Neural cell (in vitro differentiated cells): ENCODE measurements around the gene KCTD13.

Source experiments
- EP300 ChIP-seq: fragments of 450-650 bp; conservative IDR thresholded peaks from 2 replicates; pipeline ENCODE4 v1.6.1; 2014; ENCODE audit warnings: antibody characterized with exemption, mild to moderate bottlenecking, moderate library complexity; ENCODE audit not compliant: poor library complexity, severe bottlenecking
- EZH2 ChIP-seq: fragments of 200-600, 300-800 bp; shearing (Covaris generic), sonication (generic); IDR thresholded peaks from 2 replicates; pipeline ENCODE4 v1.6.1; 2014; ENCODE audit warnings: antibody characterized with exemption, low read length, borderline replicate concordance, mild to moderate bottlenecking; ENCODE audit not compliant: insufficient read depth, poor library complexity, severe bottlenecking
- POLR2AphosphoS5 ChIP-seq: IDR thresholded peaks from 2 replicates; pipeline ENCODE4 v1.6.1; 2012
- RAD21 ChIP-seq: fragments of 450-650 bp; conservative IDR thresholded peaks from 2 replicates; pipeline ENCODE4 v1.6.1; 2014; ENCODE audit warnings: antibody characterized with exemption, mild to moderate bottlenecking, moderate library complexity
- SMC3 ChIP-seq: fragments of 450-650 bp; conservative IDR thresholded peaks from 2 replicates; pipeline ENCODE4 v1.6.1; 2014; ENCODE audit warnings: antibody characterized with exemption, mild to moderate bottlenecking, moderate library complexity; ENCODE audit not compliant: poor library complexity
- TAF1 ChIP-seq: IDR thresholded peaks from 2 replicates; pipeline ENCODE4 v1.6.1; 2012; ENCODE audit warnings: low read depth
- TF ChIP-seq, protein P1 (sequence below): fragments of 450-650 bp; IDR thresholded peaks from 2 replicates; pipeline ENCODE4 v1.5.1; 2014; ENCODE audit warnings: antibody characterized with exemption, mild to moderate bottlenecking, moderate library complexity; ENCODE audit not compliant: poor library complexity, severe bottlenecking
- TF ChIP-seq, protein P2 (sequence below): IDR thresholded peaks from 2 replicates; pipeline ENCODE4 v1.6.1; 2012; ENCODE audit warnings: borderline replicate concordance

DNA sequence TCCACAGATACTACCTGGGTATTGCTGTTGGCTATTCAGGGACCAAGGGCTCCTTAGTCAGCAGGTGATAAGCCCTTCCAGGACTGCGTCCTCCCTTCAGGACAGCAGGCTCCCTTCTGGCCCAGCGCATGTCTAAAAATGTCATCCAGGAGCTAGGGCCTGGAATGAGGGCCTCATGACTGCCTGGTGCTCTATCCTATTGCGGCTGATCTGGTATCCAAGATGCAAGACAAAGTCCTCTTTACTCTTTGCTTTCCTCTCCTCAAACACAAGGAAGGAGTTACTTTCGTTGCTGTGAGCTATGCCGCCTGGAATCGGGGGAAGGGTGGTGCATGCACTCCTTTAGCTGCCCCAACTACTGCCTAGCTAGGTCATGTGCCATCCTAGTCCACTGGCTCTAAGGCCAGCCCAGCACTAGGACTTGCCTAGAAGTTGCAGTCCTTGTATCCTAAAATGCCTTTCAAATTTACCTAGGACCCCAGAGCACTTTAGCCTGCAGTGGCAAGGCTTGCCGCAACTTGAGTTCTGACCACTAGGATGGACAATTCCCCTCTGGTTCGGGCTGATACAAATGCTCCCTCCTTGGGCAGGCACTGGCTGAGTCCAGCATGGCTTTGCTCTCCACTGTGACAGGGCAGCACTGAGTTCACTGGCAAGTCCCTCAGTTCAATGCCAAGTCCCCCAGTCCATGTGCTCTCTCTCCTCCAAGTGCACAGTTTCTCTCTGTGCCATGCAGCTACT is 25.8 kb upstream of the KCTD13 start:
- TF ChIP-seq, protein P1, sequence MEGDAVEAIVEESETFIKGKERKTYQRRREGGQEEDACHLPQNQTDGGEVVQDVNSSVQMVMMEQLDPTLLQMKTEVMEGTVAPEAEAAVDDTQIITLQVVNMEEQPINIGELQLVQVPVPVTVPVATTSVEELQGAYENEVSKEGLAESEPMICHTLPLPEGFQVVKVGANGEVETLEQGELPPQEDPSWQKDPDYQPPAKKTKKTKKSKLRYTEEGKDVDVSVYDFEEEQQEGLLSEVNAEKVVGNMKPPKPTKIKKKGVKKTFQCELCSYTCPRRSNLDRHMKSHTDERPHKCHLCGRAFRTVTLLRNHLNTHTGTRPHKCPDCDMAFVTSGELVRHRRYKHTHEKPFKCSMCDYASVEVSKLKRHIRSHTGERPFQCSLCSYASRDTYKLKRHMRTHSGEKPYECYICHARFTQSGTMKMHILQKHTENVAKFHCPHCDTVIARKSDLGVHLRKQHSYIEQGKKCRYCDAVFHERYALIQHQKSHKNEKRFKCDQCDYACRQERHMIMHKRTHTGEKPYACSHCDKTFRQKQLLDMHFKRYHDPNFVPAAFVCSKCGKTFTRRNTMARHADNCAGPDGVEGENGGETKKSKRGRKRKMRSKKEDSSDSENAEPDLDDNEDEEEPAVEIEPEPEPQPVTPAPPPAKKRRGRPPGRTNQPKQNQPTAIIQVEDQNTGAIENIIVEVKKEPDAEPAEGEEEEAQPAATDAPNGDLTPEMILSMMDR = no peak
- TF ChIP-seq EZH2 (no peak), TAF1 (no peak), SMC3 (no peak), POLR2AphosphoS5 (no peak), RAD21 (no peak), EP300 (no peak)
- TF ChIP-seq, protein P2, sequence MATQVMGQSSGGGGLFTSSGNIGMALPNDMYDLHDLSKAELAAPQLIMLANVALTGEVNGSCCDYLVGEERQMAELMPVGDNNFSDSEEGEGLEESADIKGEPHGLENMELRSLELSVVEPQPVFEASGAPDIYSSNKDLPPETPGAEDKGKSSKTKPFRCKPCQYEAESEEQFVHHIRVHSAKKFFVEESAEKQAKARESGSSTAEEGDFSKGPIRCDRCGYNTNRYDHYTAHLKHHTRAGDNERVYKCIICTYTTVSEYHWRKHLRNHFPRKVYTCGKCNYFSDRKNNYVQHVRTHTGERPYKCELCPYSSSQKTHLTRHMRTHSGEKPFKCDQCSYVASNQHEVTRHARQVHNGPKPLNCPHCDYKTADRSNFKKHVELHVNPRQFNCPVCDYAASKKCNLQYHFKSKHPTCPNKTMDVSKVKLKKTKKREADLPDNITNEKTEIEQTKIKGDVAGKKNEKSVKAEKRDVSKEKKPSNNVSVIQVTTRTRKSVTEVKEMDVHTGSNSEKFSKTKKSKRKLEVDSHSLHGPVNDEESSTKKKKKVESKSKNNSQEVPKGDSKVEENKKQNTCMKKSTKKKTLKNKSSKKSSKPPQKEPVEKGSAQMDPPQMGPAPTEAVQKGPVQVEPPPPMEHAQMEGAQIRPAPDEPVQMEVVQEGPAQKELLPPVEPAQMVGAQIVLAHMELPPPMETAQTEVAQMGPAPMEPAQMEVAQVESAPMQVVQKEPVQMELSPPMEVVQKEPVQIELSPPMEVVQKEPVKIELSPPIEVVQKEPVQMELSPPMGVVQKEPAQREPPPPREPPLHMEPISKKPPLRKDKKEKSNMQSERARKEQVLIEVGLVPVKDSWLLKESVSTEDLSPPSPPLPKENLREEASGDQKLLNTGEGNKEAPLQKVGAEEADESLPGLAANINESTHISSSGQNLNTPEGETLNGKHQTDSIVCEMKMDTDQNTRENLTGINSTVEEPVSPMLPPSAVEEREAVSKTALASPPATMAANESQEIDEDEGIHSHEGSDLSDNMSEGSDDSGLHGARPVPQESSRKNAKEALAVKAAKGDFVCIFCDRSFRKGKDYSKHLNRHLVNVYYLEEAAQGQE = no peak
